Measurements from ENCODE around the gene SNX5.
"Not testable (repeated sequence)": the region's sequence is repeated elsewhere in the genome, so short reads cannot be mapped to it uniquely, and the experiment has no call there.

SNX5 gene

DNA sequence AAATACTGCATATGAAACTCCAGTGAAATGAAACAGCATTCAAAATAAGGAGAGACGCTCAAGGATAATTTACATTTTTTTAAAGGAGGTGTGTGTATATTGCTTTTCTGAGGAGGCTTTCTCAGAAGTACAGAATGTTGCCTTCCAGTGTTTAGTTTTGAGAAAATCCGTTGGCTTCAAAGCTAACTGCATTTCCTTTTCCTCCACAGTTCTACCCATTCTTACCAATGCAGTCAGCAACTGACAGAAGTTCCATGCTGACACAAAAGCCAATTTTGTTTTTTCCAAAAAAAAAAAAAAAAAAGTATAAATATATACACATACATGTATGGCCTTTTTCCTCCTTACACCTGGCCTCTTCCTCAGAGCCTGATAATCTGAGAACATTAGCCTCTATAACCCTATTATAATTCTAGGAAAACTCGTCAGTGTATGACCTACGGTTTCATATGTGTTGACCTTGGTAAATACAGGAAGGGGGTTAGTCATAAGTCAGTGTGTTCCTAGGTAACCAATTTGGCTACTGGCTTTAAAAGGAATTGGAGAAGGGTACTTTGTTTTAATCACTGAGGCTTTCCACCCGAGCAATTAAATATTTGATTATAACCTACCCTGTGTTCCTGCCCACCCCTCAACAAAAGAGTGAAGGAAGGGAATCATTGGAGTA, 24.4 kb upstream of the SNX5 start:
- no peak for DNase-seq

DNA sequence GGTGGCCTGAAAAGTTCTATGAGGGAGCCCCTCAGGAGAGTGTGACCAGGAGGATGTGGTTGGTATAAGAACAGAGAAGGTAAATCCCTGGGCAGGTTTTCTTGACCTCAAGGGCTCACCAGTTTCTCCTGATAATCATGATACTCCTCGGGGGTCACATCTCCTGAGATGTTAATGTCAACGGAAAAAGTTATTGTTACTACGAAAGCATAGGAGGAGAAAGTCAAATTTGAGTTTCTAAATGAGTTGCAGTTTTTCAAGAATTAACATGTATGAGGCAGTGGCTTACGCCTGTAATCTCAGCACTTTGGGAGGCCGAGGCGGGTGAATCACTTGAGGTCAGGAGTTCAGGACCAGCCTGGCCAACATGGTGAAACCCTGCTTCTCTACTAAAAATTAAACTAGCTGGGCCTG, 23.6 kb upstream of the SNX5 start:
- DNase-seq = no peak

DNA sequence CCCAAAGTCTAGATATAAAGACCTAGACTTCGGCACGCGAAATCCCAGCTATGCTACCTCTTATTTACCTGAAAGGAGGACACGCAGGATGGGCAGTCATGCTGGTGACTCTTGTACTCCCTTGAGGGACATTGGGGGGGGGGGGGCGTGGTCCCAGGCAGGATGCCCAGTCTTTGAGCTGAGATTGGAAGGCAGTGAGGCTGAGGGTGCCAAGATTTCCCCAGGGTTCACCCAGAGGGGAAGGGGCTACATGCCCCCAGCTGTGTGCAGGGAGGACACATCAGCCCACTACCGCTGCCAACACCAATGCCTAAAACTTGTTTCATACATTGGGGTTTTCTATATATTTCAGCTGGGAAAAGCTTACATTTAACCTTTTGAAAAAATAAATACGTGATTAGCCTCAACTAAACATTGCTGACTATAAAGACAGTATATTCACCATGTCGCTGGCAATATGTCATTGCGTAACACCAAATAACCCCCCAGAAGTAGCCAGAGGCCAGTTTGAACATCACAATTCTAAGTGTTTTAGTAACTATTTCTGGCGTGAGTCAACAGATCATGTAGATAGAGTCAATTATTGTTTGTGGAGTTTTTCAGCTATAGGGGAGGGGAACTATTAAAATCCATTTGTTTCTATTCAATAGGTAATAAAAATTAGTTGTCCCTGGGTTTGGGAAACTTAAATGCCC, 21.8 kb upstream of the SNX5 start:
- DNase-seq = no peak

DNA sequence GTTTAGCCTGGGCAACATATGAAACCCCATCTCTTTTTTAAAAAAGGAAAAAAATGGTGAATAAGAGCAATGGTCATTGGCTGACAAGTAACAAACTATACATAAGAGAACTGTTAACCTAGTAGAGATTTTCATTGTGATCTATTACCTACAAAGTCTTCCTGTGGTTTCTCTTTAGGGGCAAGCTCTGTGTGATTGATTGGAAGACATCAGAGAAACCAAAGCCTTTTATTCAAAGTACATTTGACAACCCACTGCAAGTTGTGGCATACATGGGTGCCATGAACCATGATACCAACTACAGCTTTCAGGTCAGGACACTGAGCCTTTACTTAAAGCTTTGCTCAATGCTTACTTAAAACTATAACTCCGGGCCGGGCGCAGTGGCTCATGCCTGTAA, 19.4 kb upstream of the SNX5 start:
- no peak for DNase-seq

DNA sequence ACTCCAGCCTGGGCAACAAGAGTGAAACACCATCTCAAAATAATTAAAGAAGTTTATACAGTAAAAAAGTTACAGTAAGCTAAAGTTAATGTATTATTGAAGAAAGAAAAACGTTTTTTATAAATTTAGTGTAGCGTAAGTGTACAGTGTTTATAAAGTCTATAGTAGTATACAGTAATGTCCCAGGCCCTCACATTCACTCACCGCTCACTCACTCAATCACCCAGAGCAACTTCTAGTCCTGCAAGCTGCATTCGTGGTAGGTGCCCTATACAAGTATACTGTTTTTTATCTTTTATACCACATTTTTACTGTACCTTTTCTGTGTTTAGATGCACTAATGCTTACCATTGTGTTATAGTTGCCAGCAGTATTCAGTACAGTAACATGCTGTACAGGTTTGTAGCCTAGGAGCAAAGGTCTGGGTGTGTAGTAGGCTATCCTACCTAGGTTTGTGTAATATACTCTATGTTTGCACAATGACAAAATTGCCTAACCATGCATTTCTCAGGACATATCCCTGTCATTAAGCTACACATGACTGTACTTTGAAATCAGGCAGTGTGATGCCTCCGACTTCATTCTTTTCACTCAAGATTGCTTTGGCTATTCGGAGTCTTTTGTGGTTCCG, 16.9 kb upstream of the SNX5 start:
- DNase-seq = no peak

DNA sequence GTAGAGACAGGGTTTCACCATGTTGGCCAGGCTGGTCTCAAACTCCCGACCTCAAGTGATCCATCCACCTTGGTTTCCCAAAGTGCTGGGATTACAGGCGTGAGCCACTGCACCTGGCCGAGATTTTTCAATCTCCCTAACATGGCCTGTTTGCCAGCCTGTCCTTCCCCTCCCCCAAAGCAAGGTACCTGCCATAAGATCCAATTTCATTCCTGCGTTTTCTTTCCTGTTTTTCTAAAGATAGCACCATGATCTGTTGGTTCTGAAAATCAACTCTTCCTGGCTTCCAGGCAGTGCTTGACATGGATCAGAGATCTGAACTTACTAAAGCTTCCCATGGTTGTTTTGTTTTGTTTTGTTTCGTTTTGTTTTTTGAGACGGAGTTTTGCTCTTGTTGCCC, 7.7 kb upstream of the SNX5 start:
- DNase-seq = no peak

DNA sequence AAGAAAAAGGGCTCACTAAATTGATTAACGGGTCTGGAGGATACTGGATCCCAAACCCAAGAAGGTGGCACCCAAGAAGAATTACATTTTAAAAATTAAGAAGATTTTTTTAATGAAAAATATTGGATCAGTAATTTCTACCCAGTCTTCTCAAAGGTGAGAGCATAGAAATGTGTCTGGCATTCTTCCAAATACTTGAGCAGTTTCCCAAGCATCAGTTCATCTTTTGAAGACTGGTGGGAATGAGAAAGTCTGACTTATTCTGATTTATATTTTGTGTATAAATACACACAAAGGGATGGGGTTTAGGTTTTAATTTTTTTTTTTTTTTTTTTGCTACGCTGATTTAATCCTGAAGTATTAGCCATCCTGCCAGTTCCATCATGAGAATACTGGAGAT, 3.5 kb upstream of the SNX5 start:
- DNase-seq = no peak

DNA sequence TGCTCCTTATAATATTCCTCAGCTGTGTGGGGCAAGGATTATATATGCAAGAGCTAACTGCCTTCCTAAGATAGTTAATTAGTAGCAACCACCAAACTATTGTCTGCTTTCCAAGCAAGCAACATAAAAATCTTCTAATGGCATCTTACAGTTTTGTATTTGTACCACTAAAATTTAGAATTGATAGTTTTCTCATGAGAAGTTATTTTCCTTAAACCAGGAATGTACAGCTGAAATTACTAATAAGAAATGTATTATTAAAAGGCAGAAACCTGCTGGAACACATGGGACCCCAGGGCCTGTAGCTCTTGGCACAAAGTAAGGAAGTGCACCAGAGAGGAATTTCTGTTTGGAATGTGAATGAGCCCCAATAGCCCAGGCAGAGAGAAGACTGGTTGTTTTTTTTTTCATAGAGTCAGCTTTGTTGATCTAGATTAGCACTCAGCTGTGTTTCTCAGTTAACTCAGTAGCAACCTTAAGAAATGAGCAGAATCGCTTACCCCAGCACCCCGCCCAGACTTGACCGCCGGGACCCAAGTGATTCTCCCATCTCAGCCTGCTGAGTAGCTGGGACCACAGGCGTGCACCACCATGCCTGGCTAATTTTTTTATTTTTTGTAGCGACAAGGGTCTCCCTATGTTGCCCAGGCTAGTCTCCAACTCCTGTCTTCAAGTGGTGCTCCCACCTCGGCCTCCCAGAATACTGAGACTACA, 2.9 kb upstream of the SNX5 start:
- DNase-seq = no peak

DNA sequence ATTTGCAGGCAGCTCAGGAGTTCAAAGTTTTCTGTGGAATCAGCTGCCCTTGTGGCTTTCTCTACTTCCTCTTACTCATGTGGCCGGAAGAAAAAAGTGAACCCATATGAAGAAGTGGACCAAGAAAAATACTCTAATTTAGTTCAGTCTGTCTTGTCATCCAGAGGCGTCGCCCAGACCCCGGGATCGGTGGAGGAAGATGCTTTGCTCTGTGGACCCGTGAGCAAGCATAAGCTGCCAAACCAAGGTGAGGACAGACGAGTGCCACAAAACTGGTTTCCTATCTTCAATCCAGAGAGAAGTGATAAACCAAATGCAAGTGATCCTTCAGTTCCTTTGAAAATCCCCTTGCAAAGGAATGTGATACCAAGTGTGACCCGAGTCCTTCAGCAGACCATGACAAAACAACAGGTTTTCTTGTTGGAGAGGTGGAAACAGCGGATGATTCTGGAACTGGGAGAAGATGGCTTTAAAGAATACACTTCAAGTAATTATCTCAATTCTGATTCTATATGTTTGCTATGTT, 1.4 kb upstream of the SNX5 start:
- DNase-seq = peak; percentile 34

DNA sequence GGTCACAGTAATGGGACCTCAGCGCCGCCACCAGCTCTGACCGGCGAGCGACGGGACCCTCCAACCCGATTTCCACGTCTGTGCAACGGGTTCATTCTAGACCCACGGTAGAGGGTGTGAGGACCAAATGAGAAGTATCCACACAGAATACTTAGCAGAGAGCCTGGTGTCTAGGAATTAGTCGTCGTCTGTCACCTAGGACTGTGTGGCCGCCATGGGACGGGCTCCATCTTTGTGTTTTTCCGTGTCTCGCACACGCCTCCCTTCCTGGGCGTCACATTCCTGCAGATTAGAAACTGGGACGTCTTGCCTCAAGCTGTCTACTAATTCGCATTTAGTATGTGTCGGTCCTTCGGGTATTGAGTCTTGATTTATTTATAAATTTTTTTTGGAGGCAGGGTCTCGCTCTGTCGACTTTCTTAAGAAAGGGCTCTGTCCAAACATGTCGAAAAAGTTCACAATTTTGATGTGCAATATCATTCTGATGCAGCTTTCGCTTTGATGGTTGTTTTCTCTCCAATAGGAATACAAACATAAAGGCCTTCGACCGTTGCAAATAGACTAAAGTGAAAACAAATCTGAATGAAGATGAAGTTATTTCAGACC, 787 bp upstream of the SNX5 start:
- peak; percentile 42 for DNase-seq

DNA sequence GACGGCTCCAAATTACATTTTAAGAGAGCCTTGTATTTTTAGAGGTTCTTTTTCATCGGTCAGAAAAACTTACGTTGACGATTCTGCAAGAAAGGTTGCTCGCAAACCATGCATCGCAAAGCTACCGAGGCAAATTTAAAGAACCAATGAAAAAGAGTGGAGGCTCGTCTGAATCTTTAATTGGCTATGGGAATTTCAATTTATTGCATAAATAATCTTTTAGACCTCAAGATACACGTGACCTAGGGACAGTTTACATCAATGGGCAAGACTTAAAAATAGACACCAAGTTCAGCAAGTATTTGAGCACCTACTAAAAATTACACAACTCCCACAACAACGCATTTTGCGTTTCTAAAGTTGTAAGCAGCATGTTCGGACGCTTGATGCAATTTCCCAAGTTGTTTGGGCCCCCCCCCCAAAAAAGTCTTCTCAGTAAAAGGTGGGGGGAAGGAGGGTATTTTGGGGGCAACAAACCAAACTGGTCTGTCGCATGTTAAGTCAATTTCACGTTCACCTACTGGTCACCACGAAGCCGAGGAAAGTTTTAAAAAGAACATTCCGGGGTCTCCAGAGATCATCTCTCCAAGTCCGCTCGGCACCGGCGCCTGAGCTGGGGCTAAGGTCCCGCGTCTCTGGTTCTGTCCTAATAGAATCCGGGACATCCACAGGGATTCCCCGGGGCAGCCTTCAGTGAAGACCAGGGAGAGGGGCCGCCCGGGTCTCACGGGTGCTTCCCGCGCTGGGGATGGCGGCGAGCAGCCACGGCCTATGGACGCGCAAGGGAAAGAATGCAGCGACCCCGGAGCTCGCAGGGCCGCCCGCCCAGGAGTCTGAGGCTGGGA, 851 bp downstream of the SNX5 start:
- DNase-seq = no peak

DNA sequence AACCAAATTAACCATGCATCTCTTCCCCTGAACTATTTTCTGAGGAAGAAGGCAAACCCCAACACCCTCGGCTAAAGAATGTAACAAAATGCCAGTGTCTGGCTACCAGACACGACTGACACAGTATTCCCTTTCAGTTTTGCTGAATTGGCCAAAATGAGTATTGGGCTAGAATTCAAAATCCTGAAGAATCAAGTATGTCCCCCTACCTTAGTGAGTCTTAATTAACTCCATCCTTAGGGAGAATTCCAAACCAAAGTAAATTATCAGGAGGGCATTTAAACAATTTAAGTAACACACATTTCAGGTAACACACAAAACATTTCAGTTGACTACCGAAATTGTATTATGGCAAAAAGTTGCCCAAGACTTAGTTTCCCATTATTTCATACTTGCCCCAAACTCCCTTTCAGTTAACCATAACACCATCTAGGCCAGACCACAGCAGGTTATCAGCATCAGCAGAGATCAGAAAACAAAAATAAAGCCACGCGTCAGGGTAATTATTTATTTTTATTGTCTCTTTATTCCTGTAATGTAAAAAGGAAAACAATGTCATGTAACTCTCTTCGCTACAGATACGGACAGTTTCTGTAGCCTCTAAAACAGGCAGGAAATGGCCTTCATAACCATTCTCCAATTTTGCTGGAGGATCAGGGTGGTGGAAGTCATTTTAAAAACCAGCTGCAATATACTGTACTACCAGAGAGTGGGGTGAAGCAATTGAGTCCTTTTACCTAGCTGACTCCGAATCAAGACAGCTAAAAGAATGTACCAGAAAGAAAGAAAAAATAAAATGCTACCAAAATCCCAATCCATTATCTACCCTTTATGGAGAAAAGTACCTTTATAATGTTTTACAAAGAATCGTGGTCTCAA, 1.9 kb downstream of the SNX5 start:
- no peak for DNase-seq

DNA sequence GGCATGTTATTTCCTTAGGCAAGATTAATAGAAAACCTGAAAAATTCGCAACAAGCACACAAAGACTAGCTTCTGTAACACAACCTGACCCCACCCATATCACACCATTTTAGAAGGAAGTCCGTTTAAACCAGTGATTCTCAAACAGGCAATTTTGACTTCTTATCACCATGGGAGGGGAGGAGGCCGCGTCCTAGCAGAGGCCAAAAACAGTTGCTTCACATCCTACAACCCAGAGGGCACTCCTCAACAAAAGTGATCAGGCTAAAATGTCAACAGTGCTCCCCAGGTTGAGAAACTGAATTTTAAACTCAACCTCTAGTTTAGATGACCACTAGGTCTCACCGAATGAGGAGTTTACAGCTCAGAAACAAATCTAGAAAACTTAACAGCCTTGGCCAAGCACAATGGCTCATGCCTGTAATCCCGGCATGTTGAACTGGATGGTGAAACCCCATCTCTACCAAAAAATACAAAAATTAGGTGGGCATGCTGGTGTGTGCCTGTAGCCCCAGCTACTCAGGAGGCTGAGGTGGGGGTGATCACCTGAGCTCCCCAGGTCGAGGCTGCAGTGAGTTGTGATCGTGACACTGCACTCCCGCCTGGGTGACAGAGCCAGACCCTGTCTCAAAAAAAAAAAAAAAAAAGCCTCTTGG, 3.4 kb downstream of the SNX5 start:
- no peak for DNase-seq

DNA sequence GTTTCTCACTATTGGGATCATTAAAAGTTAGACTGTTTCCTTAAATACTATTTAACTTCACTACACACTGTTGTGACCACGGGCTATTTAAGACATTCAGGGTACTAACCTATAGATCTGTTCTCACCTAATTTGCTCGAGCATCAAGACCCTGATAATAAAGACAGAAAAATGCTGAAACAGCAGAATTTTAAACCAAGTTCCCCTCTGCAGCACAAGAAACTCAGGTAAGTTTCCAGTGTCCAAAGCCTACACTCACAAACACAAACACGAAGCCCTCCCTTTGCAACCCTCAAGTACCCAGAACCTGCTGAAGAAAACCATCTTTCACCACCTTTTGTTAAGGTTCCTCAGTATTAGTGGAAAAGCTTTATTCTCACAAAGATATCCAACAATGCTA, 4.0 kb downstream of the SNX5 start:
- no peak for DNase-seq

DNA sequence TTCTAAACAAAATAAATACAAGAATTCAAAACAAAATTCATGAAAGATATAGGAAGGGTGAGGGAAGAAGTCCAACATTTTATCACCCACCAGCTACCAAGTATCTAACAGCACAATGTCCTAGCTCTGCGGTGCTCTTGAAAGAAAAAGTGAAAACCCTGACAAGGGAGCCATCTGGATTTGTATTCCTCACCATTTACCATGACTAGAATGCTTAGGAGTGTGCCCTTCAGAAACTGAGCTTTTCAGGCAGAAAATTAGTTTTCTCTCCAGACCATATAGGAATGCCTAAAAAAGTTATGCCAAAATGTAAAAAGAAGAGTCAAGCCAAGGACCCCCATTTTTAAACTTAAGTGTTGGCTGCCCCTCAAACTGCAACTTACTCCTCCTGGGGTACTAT, 4.5 kb downstream of the SNX5 start:
- DNase-seq = no peak

DNA sequence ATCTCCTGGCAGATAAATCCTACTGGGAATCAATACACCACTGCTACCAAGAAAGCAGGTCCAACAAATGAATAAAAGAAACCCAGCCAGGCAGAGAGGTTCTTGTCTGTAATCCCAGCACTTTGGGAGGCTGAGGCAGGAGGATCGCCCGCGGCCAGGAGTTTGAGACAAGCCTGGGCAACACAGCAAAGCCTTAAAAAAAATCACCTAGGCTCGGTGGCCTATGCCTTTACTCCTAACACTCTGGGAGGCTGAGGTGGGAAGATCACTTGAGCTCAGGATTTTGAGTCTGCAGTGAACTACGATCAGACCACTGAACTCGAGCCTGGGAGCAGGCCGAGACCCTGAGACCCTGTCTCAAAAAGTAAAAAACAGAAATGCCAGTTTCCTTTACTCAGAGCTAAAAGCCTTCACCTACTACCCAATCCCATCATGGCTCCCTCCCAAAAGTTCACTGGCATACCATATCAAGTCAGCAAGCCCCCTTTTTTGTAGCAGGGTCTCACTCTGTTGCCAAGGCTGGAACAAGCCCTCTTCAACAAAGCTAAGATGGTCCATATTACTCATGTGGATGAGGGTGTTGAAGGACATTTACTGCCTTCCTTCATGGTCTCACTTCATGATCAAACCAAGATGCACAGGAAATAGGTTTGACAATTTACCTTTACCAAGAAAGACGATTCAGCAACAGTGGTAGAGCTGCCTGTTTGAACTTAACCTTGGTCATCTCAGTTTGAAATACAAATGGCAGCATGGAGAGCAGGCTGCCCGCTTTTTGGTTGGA, 5.3 kb downstream of the SNX5 start:
- DNase-seq = no peak

DNA sequence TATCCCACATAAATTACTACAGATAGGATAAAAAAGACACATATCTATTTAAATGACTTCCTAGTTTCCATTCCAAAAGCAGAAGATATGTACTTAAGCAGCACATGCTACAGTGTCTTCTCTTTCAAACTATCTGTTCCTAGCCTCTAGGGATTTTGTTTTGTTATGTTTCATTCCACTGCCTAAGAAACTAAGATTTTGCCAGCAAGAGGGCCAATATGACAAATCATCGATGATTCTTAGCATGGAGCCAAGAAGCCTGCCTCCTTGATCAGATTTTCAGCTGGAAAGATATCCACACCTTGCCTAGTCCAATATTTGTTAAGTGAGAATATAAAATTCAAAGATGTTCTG, 7.0 kb downstream of the SNX5 start:
- no peak for DNase-seq

DNA sequence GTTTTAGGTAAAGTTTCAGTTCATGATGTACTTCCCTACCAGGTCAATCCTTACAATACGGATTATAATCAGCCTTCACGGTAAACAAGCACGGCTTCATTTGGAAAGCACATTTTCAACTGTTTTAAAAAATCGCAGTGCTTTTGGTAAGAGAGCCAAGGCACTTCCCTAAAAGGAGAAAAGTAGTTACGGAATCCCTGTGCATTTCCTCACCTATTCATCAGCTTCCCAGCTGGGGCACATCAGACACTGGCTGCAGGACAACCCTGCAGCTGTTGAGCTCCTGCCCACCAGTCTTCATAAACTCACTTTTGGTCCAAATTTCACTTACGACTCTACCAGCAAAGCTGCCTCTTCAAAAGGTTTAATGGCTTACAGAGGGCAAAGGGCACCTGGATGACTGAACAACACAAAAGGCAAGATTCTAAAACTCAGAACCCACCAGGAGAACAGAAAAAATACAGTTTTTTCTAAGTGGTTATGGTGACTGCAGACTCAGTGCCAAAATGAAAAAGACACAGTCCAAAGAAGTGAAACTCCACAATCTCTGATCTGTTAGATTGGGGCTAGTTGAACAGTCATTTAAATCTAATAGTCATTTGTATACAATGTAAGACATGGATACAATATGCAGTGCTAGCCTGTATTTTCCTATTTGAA, 7.5 kb downstream of the SNX5 start:
- no peak for DNase-seq

DNA sequence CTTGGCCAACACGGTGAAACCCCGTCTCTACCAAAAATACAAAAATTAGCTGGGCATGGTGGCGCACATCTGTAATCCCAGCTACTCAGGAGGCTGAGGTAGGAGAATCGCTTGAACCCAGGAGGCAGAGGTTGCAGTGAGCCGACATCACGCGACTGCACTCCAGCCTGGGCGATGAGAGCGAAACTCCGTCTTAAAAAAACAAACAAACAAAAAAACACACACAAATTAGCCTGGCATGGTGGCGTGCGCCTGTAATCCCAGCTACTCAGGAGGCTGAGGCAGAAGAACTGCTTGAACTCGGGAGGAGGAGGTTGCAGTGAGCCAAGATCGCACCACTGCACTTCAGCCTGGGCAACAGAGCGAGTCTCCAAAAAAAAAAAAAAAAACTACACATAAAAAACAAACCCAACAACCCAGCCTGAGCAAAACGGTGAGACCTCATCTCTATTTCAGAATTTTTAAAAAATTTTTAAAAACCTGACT, 8.2 kb downstream of the SNX5 start:
- DNase-seq = not testable (repeated sequence)

All from CD4-positive, alpha-beta T cell treated with Interleukin-17A for 4 hours (primary cell).